Choroid plexus epithelial cell (primary cell): Measurements from ENCODE around the gene BEND5.
A peak's percentile ranks its signal among the peaks of the same experiment; 100 is the strongest.

Source experiments
- DNase-seq: peaks from one replicate; pipeline ENCODE4 v3.0.0-alpha.2; 2010; ENCODE audit warnings: low read depth
- H3K4me3 ChIP-seq: 2 replicates; pipeline ENCODE4 v1.5.1; 2011; ENCODE audit warnings: low read depth, mild to moderate bottlenecking, control low read depth, low read length, moderate library complexity
- TF ChIP-seq, protein P1 (sequence below): conservative IDR thresholded peaks from 2 replicates; pipeline ENCODE4 v1.5.1; 2011; ENCODE audit warnings: low read depth, mild to moderate bottlenecking, control low read depth, inconsistent platforms, low read length, moderate library complexity

The BEND5 gene

DNA sequence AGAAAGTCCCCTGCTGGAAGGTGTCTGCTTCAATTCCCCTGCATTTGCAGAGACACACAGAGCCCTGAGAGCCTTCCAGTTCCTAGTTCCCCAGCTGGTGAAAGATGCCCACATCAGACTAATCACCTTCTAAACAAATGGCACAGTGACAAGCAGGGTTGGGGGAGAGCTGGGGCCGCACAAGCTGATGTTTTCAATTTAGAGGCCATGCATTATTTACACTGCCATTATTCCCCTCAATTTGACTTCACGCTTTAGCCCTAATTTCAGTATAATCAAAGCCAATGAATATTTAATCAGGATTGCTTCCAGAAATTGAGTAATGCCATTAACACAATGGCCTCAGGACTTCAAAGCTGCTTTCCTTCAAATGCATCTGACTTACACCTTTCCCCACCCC is 81.5 kb downstream of the BEND5 start:
- DNase-seq: no peak
- TF ChIP-seq, protein P1, sequence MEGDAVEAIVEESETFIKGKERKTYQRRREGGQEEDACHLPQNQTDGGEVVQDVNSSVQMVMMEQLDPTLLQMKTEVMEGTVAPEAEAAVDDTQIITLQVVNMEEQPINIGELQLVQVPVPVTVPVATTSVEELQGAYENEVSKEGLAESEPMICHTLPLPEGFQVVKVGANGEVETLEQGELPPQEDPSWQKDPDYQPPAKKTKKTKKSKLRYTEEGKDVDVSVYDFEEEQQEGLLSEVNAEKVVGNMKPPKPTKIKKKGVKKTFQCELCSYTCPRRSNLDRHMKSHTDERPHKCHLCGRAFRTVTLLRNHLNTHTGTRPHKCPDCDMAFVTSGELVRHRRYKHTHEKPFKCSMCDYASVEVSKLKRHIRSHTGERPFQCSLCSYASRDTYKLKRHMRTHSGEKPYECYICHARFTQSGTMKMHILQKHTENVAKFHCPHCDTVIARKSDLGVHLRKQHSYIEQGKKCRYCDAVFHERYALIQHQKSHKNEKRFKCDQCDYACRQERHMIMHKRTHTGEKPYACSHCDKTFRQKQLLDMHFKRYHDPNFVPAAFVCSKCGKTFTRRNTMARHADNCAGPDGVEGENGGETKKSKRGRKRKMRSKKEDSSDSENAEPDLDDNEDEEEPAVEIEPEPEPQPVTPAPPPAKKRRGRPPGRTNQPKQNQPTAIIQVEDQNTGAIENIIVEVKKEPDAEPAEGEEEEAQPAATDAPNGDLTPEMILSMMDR: no peak

DNA sequence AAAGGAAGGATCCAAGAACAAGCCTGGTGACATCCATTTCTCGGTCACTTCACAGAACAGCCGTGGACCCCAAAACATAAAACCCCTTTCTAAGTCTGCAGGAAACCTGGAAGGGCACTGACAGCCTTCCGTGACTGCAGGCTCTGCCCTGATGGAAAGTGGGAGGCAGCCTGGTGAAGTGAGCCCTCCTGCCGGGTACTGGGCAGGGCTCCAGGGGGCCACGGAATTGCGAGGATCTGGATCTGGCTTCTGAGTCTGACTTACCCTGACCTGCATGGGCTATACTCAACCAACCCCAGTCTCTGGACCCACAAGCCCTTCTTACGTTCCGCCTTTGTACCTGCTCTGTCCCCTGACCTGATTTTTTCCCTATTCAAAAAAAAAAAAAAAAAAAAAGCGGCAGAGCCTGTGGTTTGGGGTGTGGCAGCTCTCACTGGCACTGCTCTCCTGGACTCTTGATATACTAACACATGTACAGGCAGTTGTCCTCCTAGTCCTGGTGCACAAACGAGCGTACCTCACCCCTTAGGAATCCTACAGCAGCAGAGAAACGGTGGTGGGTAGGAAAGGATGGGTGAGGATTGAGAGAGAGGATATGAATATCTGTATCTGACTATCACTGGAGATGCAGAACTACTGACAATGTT is 82.9 kb downstream of the BEND5 start:
- no peak for DNase-seq
- no peak overlapping the region for H3K4me3 ChIP-seq
- TF ChIP-seq, protein P1: no peak

More for the DNA sequence above, 81.5 kb downstream of the BEND5 start:
- H3K4me3 ChIP-seq: no peak overlapping the region

DNA sequence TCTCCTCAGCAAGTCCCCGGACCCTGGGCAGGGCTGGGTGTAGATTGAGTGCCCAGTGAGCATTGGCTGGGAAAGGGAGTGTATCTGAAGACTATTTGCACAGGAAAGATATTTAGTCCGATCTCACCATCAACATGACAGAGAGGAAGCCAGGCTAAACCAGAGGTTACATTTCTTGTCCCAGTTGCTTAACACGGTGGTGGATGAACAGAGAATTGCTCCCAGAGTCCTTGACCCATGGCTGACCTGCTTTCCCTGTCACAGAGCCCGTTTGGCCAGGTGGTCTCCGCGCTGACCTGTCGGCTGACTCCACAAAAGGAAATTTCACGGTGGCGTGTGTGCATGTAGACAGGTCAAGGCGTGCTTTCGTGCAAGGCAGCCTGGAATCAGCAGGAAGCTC is 83.5 kb downstream of the BEND5 start:
- TF ChIP-seq, protein P1: no peak
- no peak overlapping the region for H3K4me3 ChIP-seq
- no peak for DNase-seq

DNA sequence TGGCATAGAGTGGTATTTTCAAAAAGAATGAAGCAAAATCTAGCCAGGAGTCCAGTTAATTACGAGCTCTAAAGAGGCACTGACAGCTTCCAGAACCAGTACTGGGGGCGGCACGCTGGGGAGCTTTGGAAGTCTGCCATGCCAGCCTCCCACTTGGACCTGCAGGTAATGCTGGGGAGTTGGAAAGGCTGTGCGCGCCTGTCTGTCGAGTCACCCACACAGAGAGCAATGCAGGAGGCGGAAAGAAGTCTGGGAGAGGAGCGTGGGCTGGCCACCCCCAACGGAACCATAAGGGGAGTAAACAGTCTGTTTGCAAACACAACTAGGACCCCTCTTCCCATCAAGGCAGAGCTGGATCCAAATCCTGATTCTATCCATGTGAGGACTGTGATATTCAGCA is 84.5 kb downstream of the BEND5 start:
- no peak for DNase-seq
- TF ChIP-seq, protein P1: no peak
- no peak overlapping the region for H3K4me3 ChIP-seq

DNA sequence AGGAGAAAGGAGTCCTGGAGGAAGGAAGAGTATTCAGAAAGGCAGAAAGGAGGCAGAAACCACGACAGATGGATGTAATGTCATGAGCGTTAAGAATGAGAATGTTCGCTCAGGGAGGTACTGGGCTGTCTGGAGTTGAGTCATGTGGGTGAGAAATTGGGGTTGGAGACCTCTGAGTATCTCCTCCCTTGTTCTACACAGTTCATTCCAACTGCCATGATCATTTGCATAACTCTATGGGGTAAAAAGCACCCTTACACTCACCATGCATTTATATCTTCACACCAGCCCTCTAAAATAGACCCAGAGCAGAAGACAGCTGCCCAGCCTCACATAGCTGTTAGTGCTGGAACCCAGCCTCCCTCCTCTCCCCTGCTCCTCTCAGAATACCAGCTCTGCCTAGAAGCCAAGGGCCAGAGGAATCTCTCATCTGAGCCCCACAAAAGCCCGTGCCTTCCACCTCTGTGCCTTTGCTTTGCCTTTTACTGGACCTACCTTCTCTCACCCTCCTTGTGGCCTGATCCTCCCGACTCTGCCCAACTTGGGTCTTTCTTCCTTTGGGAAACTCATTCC is 85.2 kb downstream of the BEND5 start:
- DNase-seq: no peak
- H3K4me3 ChIP-seq: no peak overlapping the region
- TF ChIP-seq, protein P1: no peak

DNA sequence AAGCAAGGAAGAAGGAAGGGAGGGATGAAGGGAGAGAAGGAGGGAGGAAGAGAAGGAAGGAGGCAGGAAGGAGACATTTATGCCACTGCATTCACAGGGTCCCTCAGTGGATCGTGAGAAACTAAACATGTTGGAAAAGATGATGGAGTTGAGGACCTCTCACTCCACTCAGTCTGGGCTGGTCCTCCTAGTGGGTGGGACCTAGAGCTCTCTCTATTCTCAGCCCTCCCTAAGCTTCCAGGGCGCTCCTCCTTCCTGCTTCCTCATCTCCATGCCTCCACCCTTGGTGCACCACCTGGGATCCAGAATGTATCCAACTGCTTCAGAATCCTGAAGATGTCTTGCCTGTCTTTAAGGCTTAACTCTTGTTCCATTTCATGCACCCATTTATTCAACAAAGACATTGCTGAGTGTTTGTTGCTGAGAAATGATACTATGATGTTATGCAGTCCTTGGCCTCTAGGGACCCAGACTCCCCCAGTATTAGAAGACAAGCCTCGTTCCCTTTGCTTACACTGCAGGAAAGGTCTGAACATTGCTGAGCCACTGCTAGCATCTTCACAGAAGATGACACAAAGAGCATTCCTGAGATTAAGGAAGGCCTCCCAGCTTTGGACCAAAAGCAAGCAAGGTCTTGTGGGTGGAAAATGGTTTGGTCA is 88.5 kb downstream of the BEND5 start:
- peak; percentile 51 for DNase-seq
- H3K4me3 ChIP-seq: no peak overlapping the region
- TF ChIP-seq, protein P1: peak; percentile 49
